AG10803 (cell line): ENCODE data around the gene SPATA12.

Source experiments
- DNase-seq: peaks from one replicate; pipeline ENCODE4 v3.0.0; 2010; ENCODE audit warnings: low read depth
- H3K4me3 ChIP-seq: 2 replicates; pipeline ENCODE4 v1.5.1; 2011; ENCODE audit warnings: mild to moderate bottlenecking, low read length, control low read depth
- CTCF ChIP-seq: conservative IDR thresholded peaks from 2 replicates; pipeline ENCODE4 v1.5.1; 2011; ENCODE audit warnings: mild to moderate bottlenecking, low read length, control low read depth, inconsistent platforms

SPATA12 gene

GRCh38 chr3:57060089-57060821, at the start of gene SPATA12:
Gene SPATA12 (plus strand): TSS chr3:57060664. CDS start chr3:57073695, 13,031 bp downstream.
- no peak within 1 kb of the TSS for H3K4me3 ChIP-seq
- TF ChIP-seq CTCF = no peak
- peak; percentile 80 for DNase-seq

GRCh38 chr3:57011022-57011421, 49.4 kb upstream of the SPATA12 start:
- no peak overlapping the region for H3K4me3 ChIP-seq
- TF ChIP-seq CTCF = no peak
- DNase-seq = no peak

GRCh38 chr3:57012847-57013246, 47.6 kb upstream of the SPATA12 start:
- no peak overlapping the region for H3K4me3 ChIP-seq
- TF ChIP-seq CTCF = no peak
- no peak for DNase-seq

- no peak overlapping the region for H3K4me3 ChIP-seq
- no peak for DNase-seq
- TF ChIP-seq CTCF = no peak
Observed at GRCh38 chr3:57015350-57015729, 45.1 kb upstream of the SPATA12 start.

- no peak overlapping the region for H3K4me3 ChIP-seq
- DNase-seq = no peak
- TF ChIP-seq CTCF = no peak
Observed at GRCh38 chr3:57015912-57016311, 44.6 kb upstream of the SPATA12 start.

GRCh38 chr3:57017459-57017845, 43.0 kb upstream of the SPATA12 start:
- no peak for DNase-seq
- H3K4me3 ChIP-seq = no peak overlapping the region
- TF ChIP-seq CTCF = no peak

GRCh38 chr3:57018246-57018645, 42.2 kb upstream of the SPATA12 start:
- no peak overlapping the region for H3K4me3 ChIP-seq
- DNase-seq = no peak
- TF ChIP-seq CTCF = no peak
